IMR-90 (cell line): ENCODE measurements around the gene SIK3. TPM values are rescaled to one million over a fixed set of nuclear protein-coding genes. Genes with fewer than 3 reads are reported as not detected.

Experiments
- ATAC-seq: fragments of 200-7000 bp; cut with Tn5 transposase; 2 replicates; pipeline ENCODE4 v1.9.1; 2020; ENCODE audit warnings: low read depth, mild to moderate bottlenecking, moderate library complexity
- BruUV-seq: library from RNA; stranded (reverse); fragments of 400-500 nt; replicated peaks from 2 replicates; lab custom pipeline; 2021; lab: Mats Ljungman, UMichigan
- CTCF ChIA-PET: fragments of 300-600 bp; formaldehyde crosslinking; extraction: SDS; loops from one replicate; lab custom pipeline; 2021; ENCODE audit warnings: antibody characterized with exemption; lab: Yijun Ruan, JAX
- POLR2A ChIA-PET: fragments of 300-600 bp; sonication (Branson Sonifier 250); formaldehyde crosslinking; loops from one replicate; lab custom pipeline; 2022; ENCODE audit warnings: antibody characterized with exemption; ENCODE audit not compliant: unreplicated experiment; lab: Charles Lee
- DNase-seq: peaks from one replicate; pipeline ENCODE4 v3.0.0; 2013
- H2AFZ ChIP-seq: replicated peaks from 2 replicates; pipeline ENCODE3; 2013; ENCODE audit warnings: low read length, mild to moderate bottlenecking; ENCODE audit not compliant: poor library complexity
- H2AK5ac ChIP-seq: 2 replicates; pipeline ENCODE4 v1.6.1; 2013; ENCODE audit warnings: low read depth, low read length, inconsistent platforms
- H2AK9ac ChIP-seq: replicated peaks from 2 replicates; pipeline ENCODE3; 2013; ENCODE audit warnings: mild to moderate bottlenecking, low read depth, low read length, moderate library complexity; ENCODE audit not compliant: poor library complexity
- H2BK120ac ChIP-seq: 2 replicates; pipeline ENCODE4 v1.6.1; 2013; ENCODE audit warnings: low read depth, low read length, inconsistent platforms
- H2BK15ac ChIP-seq: 3 replicates; pipeline ENCODE4 v1.6.1; 2013; ENCODE audit warnings: low read depth, low read length, inconsistent platforms
- H2BK20ac ChIP-seq: 2 replicates; pipeline ENCODE4 v1.6.1; 2013; ENCODE audit warnings: low read depth, mild to moderate bottlenecking, inconsistent platforms, low read length, moderate library complexity
- H2BK5ac ChIP-seq: 2 replicates; pipeline ENCODE4 v1.6.1; 2013; ENCODE audit warnings: mild to moderate bottlenecking, low read depth, low read length, inconsistent platforms; ENCODE audit not compliant: poor library complexity, severe bottlenecking
- H3K14ac ChIP-seq: replicated peaks from 2 replicates; pipeline ENCODE4 v1.6.1; 2013; ENCODE audit warnings: low read depth, low read length, inconsistent platforms
- H3K18ac ChIP-seq: 2 replicates; pipeline ENCODE4 v1.6.1; 2013; ENCODE audit warnings: low read depth, low read length, control low read depth
- H3K23ac ChIP-seq: 2 replicates; pipeline ENCODE4 v1.6.1; 2013; ENCODE audit warnings: low read depth, low read length, inconsistent platforms
- H3K27ac ChIP-seq: 2 replicates; pipeline ENCODE4 v1.5.1; 2013; ENCODE audit warnings: mild to moderate bottlenecking, control low read depth, low read length; ENCODE audit not compliant: insufficient read depth
- H3K27me3 ChIP-seq: 2 replicates; pipeline ENCODE4 v1.6.1; 2013; ENCODE audit warnings: low read length; ENCODE audit not compliant: control insufficient read depth, insufficient read depth
- H3K36me3 ChIP-seq: 2 replicates; pipeline ENCODE4 v1.6.1; 2013; ENCODE audit warnings: low read length, mixed read lengths; ENCODE audit not compliant: control insufficient read depth, insufficient read depth
- H3K4ac ChIP-seq: 2 replicates; pipeline ENCODE4 v1.6.1; 2013; ENCODE audit warnings: low read depth, low read length, inconsistent platforms
- H3K4me1 ChIP-seq: 2 replicates; pipeline ENCODE4 v1.6.1; 2013; ENCODE audit warnings: low read length, mixed read lengths; ENCODE audit not compliant: control insufficient read depth, insufficient read depth
- H3K4me2 ChIP-seq: 2 replicates; pipeline ENCODE4 v1.6.1; 2013; ENCODE audit warnings: low read depth, mild to moderate bottlenecking, control low read depth, low read length, moderate library complexity
- H3K4me3 ChIP-seq: 2 replicates; pipeline ENCODE4 v1.5.1; 2013; ENCODE audit warnings: low read depth, mild to moderate bottlenecking, control low read depth, low read length, moderate library complexity; ENCODE audit not compliant: insufficient read depth
- H3K56ac ChIP-seq: 2 replicates; pipeline ENCODE4 v1.6.1; 2013; ENCODE audit warnings: low read length, inconsistent platforms; ENCODE audit not compliant: insufficient read depth; ENCODE audit errors: extremely low read depth
- H3K79me1 ChIP-seq, 2 experiments: 2 replicates each; pipeline ENCODE4 v1.6.1; 2013; ENCODE audit warnings: low read length in 2 of 2, inconsistent platforms in 1 of 2, low read depth in 1 of 2
- H3K9ac ChIP-seq: 2 replicates; pipeline ENCODE4 v1.6.1; 2013; ENCODE audit warnings: low read depth, low read length, control low read depth
- H3K9me1 ChIP-seq: 2 replicates; pipeline ENCODE4 v1.6.1; 2013; ENCODE audit warnings: low read length, inconsistent platforms; ENCODE audit not compliant: insufficient read depth
- H3K9me3 ChIP-seq: 2 replicates; pipeline ENCODE4 v1.6.1; 2013; ENCODE audit warnings: low read length; ENCODE audit not compliant: control insufficient read depth, insufficient read depth
- H4K20me1 ChIP-seq: 2 replicates; pipeline ENCODE4 v1.6.1; 2013; ENCODE audit warnings: low read length, inconsistent platforms; ENCODE audit not compliant: insufficient read depth
- H4K5ac ChIP-seq: 2 replicates; pipeline ENCODE4 v1.6.1; 2013; ENCODE audit warnings: mild to moderate bottlenecking, low read depth, low read length, control low read depth
- H4K8ac ChIP-seq, 2 experiments: 2 replicates each; pipeline ENCODE4 v1.6.1; 2013; ENCODE audit warnings: low read depth in 2 of 2, low read length in 2 of 2, control low read depth in 1 of 2, inconsistent platforms in 1 of 2
- H4K91ac ChIP-seq: 2 replicates; pipeline ENCODE4 v1.6.1; 2013; ENCODE audit warnings: low read depth, low read length, inconsistent platforms; ENCODE audit not compliant: insufficient read depth
- CHD1 ChIP-seq: IDR thresholded peaks from 2 replicates; pipeline ENCODE4 v1.6.1; 2012; ENCODE audit warnings: low read depth, low read length, improper control_type of control experiment
- MXI1 ChIP-seq: IDR thresholded peaks from 2 replicates; pipeline ENCODE4 v1.6.1; 2012; ENCODE audit warnings: low read depth, mild to moderate bottlenecking, low read length, moderate library complexity, borderline replicate concordance
- RAD21 ChIP-seq: IDR thresholded peaks from 2 replicates; pipeline ENCODE4 v1.6.1; 2012; ENCODE audit warnings: low read length, improper control_type of control experiment
- USF2 ChIP-seq: fragments of 150-350 bp; IDR thresholded peaks from 2 replicates; pipeline ENCODE4 v1.6.1; 2017; ENCODE audit warnings: mild to moderate bottlenecking, antibody characterized with exemption, low read length, low read depth
- WGBS, 2 experiments: methylation state at CpG; one replicate each; pipeline versions ENCODE4 v1.1.5 to v1.1.7; 2013; ENCODE audit warnings: missing lambda C conversion rate in 2 of 2; ENCODE audit not compliant: insufficient read length in 1 of 2; ENCODE audit errors: extremely low coverage in 2 of 2; 5-methylcytosine and 5-hydroxymethylcytosine counted together
- dilution Hi-C: fragments of 300-500 bp; cut with HindIII; formaldehyde crosslinking; loops from one replicate; pipeline ENCODE4 v1.14.3; 2018; ENCODE audit warnings: low sequenced_read_pairs; ENCODE audit not compliant: unreplicated experiment
- in situ Hi-C: fragments of 300-500 bp; cut with MboI; formaldehyde crosslinking; loops from 3 replicates; pipeline ENCODE4 v1.14.3; 2019; ENCODE audit warnings: low sequenced_read_pairs, inconsistent platforms, mixed read lengths
- intact Hi-C: fragments of 100-400 bp; cut with micrococcal nuclease; formaldehyde crosslinking; loops from 2 replicates; pipeline ENCODE4 v1.10.0; 2022
- polyA plus RNA-seq, 3 experiments: library from polyadenylated mRNA; depleted of rRNA; stranded (reverse); fragments of >200 nt; gene quantifications; 2 replicates each; pipeline ENCODE4 v1.2.3, GENCODE V29; 2012; ENCODE audit warnings: low replicate concordance in 1 of 3
- total RNA-seq: library from RNA; depleted of rRNA; stranded (reverse); fragments of >200 nt; gene quantifications from 2 replicates; pipeline ENCODE4 v1.2.3, GENCODE V29; 2012

SIK3 gene
- total and polyA plus RNA-seq, 2 of the 4 experiments (the other 2 are of a cell fraction) = 8.2 to 9.1 TPM

DNA sequence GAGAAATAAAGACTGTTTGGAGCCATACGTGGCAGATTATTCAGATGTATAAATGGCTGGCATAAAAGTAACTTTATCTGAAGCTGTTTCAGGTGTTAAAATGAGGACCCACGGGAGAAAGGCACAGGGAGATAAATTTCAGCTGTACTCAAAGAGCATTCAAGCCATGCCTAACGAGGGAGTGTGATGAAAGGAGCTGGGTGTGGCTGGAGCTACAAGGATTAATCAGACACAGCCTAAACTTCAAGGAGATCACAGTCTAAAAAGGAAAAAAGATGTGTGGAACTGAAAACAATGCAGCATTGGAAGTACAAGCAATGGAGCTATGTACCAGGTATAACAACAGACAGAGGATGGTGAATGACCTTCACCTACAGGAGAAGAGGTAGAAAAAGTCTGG, 140.0 kb downstream of the SIK3 start:
- Histone ChIP-seq H3K27me3 (no peaks in the 10 kb centered on the region), H2BK15ac (no peak overlapping the region), H3K4ac (0 out of 2 replicates have a peak overlapping the region, but pooled peaks have one; percentile 16), H4K20me1 (peaks cover 8% of the 10 kb centered on the region; the same call in 1 of the 2 replicates), H3K14ac (no peak overlapping the region), H3K56ac (no peak overlapping the region), H2BK20ac (no peak overlapping the region), H3K23ac (peak overlapping the region; percentile 60; the same call in 1 of the 2 replicates), H2AFZ (no peak overlapping the region), H3K18ac (no peak overlapping the region), H3K9ac (no peak overlapping the region), H3K9me1 (peaks cover 10% of the 10 kb centered on the region), H3K4me2 (no peak overlapping the region), H2BK5ac (no peak overlapping the region), H2AK9ac (no peak overlapping the region), H4K91ac (0 out of 2 replicates have a peak overlapping the region, but pooled peaks have one; percentile 21), H3K36me3 (peaks cover 4% of the 10 kb centered on the region; the same call in 1 of the 2 replicates), H3K4me3 (no peak overlapping the region), H4K8ac (no peak overlapping the region), H3K4me1 (peaks cover 4% of the 10 kb centered on the region), H3K9me3 (no peaks in the 10 kb centered on the region), H4K5ac (no peak overlapping the region), H2AK5ac (peak overlapping the region; percentile 30; the same call in 1 of the 2 replicates), H2BK120ac (no peak overlapping the region), H3K27ac (no peak overlapping the region), H3K79me1 (peaks cover 17 to 32% of the 10 kb centered on the region in 2 experiments)
- in situ Hi-C loops (no loop called here), dilution Hi-C loops (no loop called here), intact Hi-C loops (no loop called here)
- DNase-seq (no peak), ATAC-seq (no peak)
- CTCF ChIA-PET = interaction anchor here (0.5 kb wide), 1 partner anchor 1519 kb away, joined by 3 read pairs; no protein-coding TSS in a partner anchor
- POLR2A ChIA-PET = no interaction called here
- no TSS peak for BruUV-seq
- 55% methylated on average over 2 of the region's 3 CpGs; no CpG with 5 or more reads in 1 of the 2 experiments for WGBS, 2 experiments
- TF ChIP-seq MXI1 = no peak
- TF ChIP-seq USF2 = no peak
- TF ChIP-seq CHD1 = no peak
- TF ChIP-seq RAD21 = no peak
